K562 (cell line): ENCODE results near the gene ADAMTS2. TPM values are rescaled to one million over a fixed set of nuclear protein-coding genes. Genes with fewer than 3 reads are reported as not detected.
"Not testable (repeated sequence)": the region's sequence is repeated elsewhere in the genome, so short reads cannot be mapped to it uniquely, and the experiment has no call there.

Experiments
- ATAC-seq: fragments of 200-7000 bp; cut with Tn5 transposase; 3 replicates; pipeline ENCODE4 v1.9.1; 2020; ENCODE audit warnings: moderate library complexity
- BruUV-seq: library from RNA; stranded (reverse); fragments of 400-500 nt; replicated peaks from 2 replicates; lab custom pipeline; 2021; lab: Mats Ljungman, UMichigan
- CTCF ChIA-PET: fragments of 300-600 bp; formaldehyde crosslinking; extraction: SDS; loops from one replicate; lab custom pipeline; 2021; ENCODE audit warnings: low intra/inter-chr PET ratio; lab: Yijun Ruan, JAX
- POLR2A ChIA-PET: fragments of 300-600, 350-650 bp; sonication (Branson Sonifier 250); formaldehyde crosslinking; extraction: SDS; loops from one replicate; lab custom pipeline; 2021; ENCODE audit warnings: antibody characterized with exemption, inconsistent platforms; lab: Yijun Ruan, JAX
- DNase-seq, 4 experiments: peaks; one replicate each; pipeline versions ENCODE4 v3.0.0 to v3.0.0-alpha.2; 2011 to 2018; ENCODE audit warnings: low spot score in 3 of 4, mixed read lengths in 3 of 4; ENCODE audit errors: extremely low read depth in 1 of 4
- FAIRE-seq: peaks from 2 replicates; lab custom pipeline; 2011; peaks lifted over from hg19 to GRCh38; lab: Jason Lieb, UNC
- H2AFZ ChIP-seq: 2 replicates; pipeline ENCODE4 v1.6.0; 2011; ENCODE audit warnings: low read depth, low read length, control low read depth, inconsistent platforms
- H3K27ac ChIP-seq: fragments of 200-600 bp; 3 replicates; pipeline ENCODE4 v1.8.0; 2011; ENCODE audit warnings: low read depth, mild to moderate bottlenecking, control low read depth, inconsistent platforms, low read length, moderate library complexity, mixed read lengths; ENCODE audit errors: extremely low read depth
- H3K27me3 ChIP-seq, 2 experiments: fragments of 300-600 bp in 1 of 2; 2 replicates in 1 of 2; 3 replicates in 1 of 2; pipeline versions ENCODE4 v1.6.0 to v1.8.0; 2011; ENCODE audit warnings: inconsistent platforms in 2 of 2, low read length in 2 of 2, mild to moderate bottlenecking in 1 of 2, mixed read lengths in 1 of 2, moderate library complexity in 1 of 2; ENCODE audit not compliant: control insufficient read depth in 2 of 2, insufficient read depth in 2 of 2
- H3K36me3 ChIP-seq: fragments of 300-600 bp; 3 replicates; pipeline ENCODE4 v1.8.0; 2011; ENCODE audit warnings: mild to moderate bottlenecking, low read length, inconsistent platforms; ENCODE audit not compliant: control insufficient read depth, insufficient read depth
- H3K4me1 ChIP-seq, 2 experiments: fragments of 200-600 bp in 1 of 2; replicated peaks in 1 of 2; 2 replicates in 1 of 2; 3 replicates in 1 of 2; pipeline versions ENCODE4 v1.5.1 to v1.8.0; 2011; ENCODE audit warnings: inconsistent platforms in 2 of 2, low read length in 2 of 2, mild to moderate bottlenecking in 1 of 2, mixed read lengths in 1 of 2, moderate library complexity in 1 of 2; ENCODE audit not compliant: control insufficient read depth in 2 of 2, insufficient read depth in 2 of 2
- H3K4me2 ChIP-seq: 2 replicates; pipeline ENCODE4 v1.6.1; 2011; ENCODE audit warnings: low read length, control low read depth, inconsistent platforms, mixed read lengths; ENCODE audit not compliant: insufficient read depth
- H3K4me3 ChIP-seq: fragments of 200-600 bp; sonication (generic), shearing (Covaris generic); 2 replicates; pipeline ENCODE4 v1.5.1; 2016; ENCODE audit warnings: control low read depth, inconsistent platforms
- H3K79me2 ChIP-seq: fragments of 200-600 bp; 3 replicates; pipeline ENCODE4 v1.8.0; 2011; ENCODE audit warnings: low read length, inconsistent platforms; ENCODE audit not compliant: control insufficient read depth, insufficient read depth
- H3K9ac ChIP-seq, 2 experiments: 2 replicates each; pipeline versions ENCODE4 v1.6.0 to v1.6.1; 2011; ENCODE audit warnings: low read depth in 2 of 2, low read length in 2 of 2, control low read depth in 1 of 2, inconsistent platforms in 1 of 2, mild to moderate bottlenecking in 1 of 2, mixed read lengths in 1 of 2; ENCODE audit not compliant: insufficient read depth in 1 of 2
- H3K9me1 ChIP-seq: one replicate; pipeline ENCODE4 v1.6.0; 2011; ENCODE audit warnings: inconsistent platforms, mild to moderate bottlenecking, low read length, moderate library complexity; ENCODE audit not compliant: control insufficient read depth, insufficient read depth
- H3K9me3 ChIP-seq: replicated peaks from 2 replicates; pipeline ENCODE4 v1.5.1; 2011; ENCODE audit warnings: low read depth, low read length, inconsistent platforms; ENCODE audit not compliant: control insufficient read depth, insufficient read depth
- H4K20me1 ChIP-seq: replicated peaks from 2 replicates; pipeline ENCODE4 v1.6.1; 2011; ENCODE audit warnings: low read length, inconsistent platforms, mixed read lengths; ENCODE audit not compliant: control insufficient read depth, insufficient read depth
- HES1 ChIP-seq: fragments of 450-650 bp; IDR thresholded peaks from 2 replicates; pipeline ENCODE4 v1.6.1; 2016; ENCODE audit warnings: low read depth, mild to moderate bottlenecking, moderate library complexity
- MEF2A ChIP-seq: IDR thresholded peaks from 2 replicates; pipeline ENCODE4 v1.6.1; 2011; ENCODE audit warnings: low read depth, mild to moderate bottlenecking, low read length, moderate library complexity; ENCODE audit not compliant: control insufficient read depth
- MLLT1 ChIP-seq, 2 experiments: fragments of 450-650 bp; IDR thresholded peaks; 2 replicates each; pipeline ENCODE4 v1.6.1; 2016
- ZBTB43 ChIP-seq: sonication (generic); formaldehyde crosslinking; IDR thresholded peaks from 2 replicates; pipeline ENCODE4 v1.8.0; 2023; ENCODE audit warnings: mild to moderate bottlenecking, missing genetic modification reagents
- ZNF449 ChIP-seq: fragments of 250-450 bp; sonication (Bioruptor Pico); IDR thresholded peaks from 2 replicates; pipeline ENCODE4 v1.8.0; 2022; ENCODE audit warnings: moderate library complexity, mild to moderate bottlenecking, inconsistent platforms
- WGBS: fragments of 100-300 bp; shearing (Covaris generic); methylation state at CpG from one replicate; pipeline ENCODE4 v1.1.6; 2016; ENCODE audit warnings: low coverage, mixed read lengths; ENCODE audit not compliant: insufficient coverage; ENCODE audit errors: missing lambda C conversion rate; 5-methylcytosine and 5-hydroxymethylcytosine counted together
- in situ Hi-C: fragments of 300-500 bp; cut with MboI; formaldehyde crosslinking; loops from 4 replicates; pipeline ENCODE4 v1.15.0; 2018; ENCODE audit warnings: inconsistent platforms, mixed read lengths
- intact Hi-C: fragments of 100-400 bp; cut with micrococcal nuclease; formaldehyde crosslinking; loops from 2 replicates; pipeline ENCODE4 v1.14.2; 2022
- polyA plus RNA-seq, 8 experiments: library from polyadenylated mRNA; depleted of rRNA in 4 of 8; stranded (reverse) in 5 of 8; unstranded in 3 of 8; fragments of >200 nt; fragmentation: Nextera tagmentation in 2 of 8; fragmentation: Illumina TruSeq in 1 of 8; extraction: Ambion mirVana in 2 of 8; extraction: Trizol in 1 of 8; gene quantifications; 2 replicates each; pipeline versions ENCODE4 v1.2.1 to v1.2.3, GENCODE V29; 2011 to 2014; ENCODE audit warnings: inconsistent platforms in 1 of 8, missing spikeins in 1 of 8
- total RNA-seq, 7 experiments: library from RNA; depleted of rRNA in 6 of 7; stranded (reverse); fragments of >200 nt in 6 of 7; fragmentation: Illumina TruSeq in 2 of 7; extraction: Trizol in 2 of 7; gene quantifications; 2 replicates each; pipeline versions ENCODE4 v1.2.1 to v1.2.3, GENCODE V29; 2011 to 2021; ENCODE audit warnings: low replicate concordance in 1 of 7

Gene ADAMTS2
- total and polyA plus RNA-seq, 9 of the 15 experiments (the other 6 are each of a cell fraction or from before 2014, with no cell fraction given) = not detected

GRCh38 chr5:179287071-179287470, 58.2 kb downstream of the ADAMTS2 start (continued):
- TF ChIP-seq ZNF449 (CRISPR knock-in tag) = no peak
- no peak for TF ChIP-seq HES1
- no peak for TF ChIP-seq MEF2A
- no peak for TF ChIP-seq ZBTB43 (CRISPR knock-in tag)
- TF ChIP-seq MLLT1 (IDR thresholded peaks at IDR 0.05) = no peak

- H3K4me2 ChIP-seq, H3K4me1 ChIP-seq, H2AFZ ChIP-seq, FAIRE-seq, CTCF ChIA-PET, in situ Hi-C loops, H3K9me3 ChIP-seq, BruUV-seq, H3K9me1 ChIP-seq, H3K9ac ChIP-seq, H3K36me3 ChIP-seq, H3K4me3 ChIP-seq, H3K27ac ChIP-seq, DNase-seq, ATAC-seq, intact Hi-C loops, H4K20me1 ChIP-seq, H3K79me2 ChIP-seq: not testable (repeated sequence)
- WGBS = 6% methylated on average over 11 of the region's 11 CpGs
- H3K27me3 ChIP-seq = peaks cover 14 to 50% of the 10 kb centered on the region in 2 experiments
- POLR2A ChIA-PET = interaction anchor here (0.6 kb wide), 2 partner anchors 88 to 301 kb away, joined by 3 read pairs; no protein-coding TSS in a partner anchor
Observed at GRCh38 chr5:179285776-179286162, 59.5 kb downstream of the ADAMTS2 start.
